GM23248 (cell line): ENCODE results near the gene PWWP2A.

Experiments
- EZH2 ChIP-seq: fragments of 200-600 bp; sonication (generic); IDR thresholded peaks from 2 replicates; pipeline ENCODE4 v1.6.1; 2018; ENCODE audit warnings: antibody characterized with exemption, mild to moderate bottlenecking; ENCODE audit not compliant: insufficient read depth, poor library complexity, severe bottlenecking
- EZH2phosphoT487 ChIP-seq: fragments of 200-600 bp; sonication (generic); IDR thresholded peaks from 2 replicates; pipeline ENCODE4 v1.6.1; 2018; ENCODE audit warnings: antibody characterized with exemption, moderate library complexity, mild to moderate bottlenecking, low read depth; ENCODE audit not compliant: insufficient read depth

DNA sequence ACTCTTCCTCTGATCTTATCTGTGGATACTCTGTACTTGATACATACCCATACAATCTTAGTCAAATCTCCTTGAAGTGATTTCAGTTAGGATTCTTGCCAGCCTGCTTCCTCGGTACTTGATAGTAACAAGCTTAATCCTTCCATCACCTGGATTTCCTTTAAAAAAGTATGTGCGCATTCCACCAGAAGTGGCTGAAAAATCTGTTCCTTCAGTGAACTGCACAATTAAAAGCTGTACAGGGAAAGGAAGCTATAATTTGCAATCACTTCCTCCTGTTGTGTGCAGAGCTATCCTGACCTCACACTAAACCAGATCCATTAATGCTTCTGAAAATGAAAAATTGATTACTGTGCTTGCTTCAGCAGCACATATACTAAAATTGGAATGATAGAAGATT, 47.3 kb downstream of the PWWP2A start:
- no peak for TF ChIP-seq EZH2phosphoT487
- no peak for TF ChIP-seq EZH2
